Stimulated activated CD8-positive, alpha-beta memory T cell treated with anti-CD3 and anti-CD28 coated beads, Interleukin-2, amount 100 ng/mL, for 1 hour (primary cell): ENCODE results near the gene LXN.
"Not testable (repeated sequence)": the region's sequence is repeated elsewhere in the genome, so short reads cannot be mapped to it uniquely, and the experiment has no call there.

Experiments
- DNase-seq, 2 donors: peaks; one replicate each; pipeline ENCODE4 v3.0.0-alpha.2; 2020; ENCODE audit warnings: low read depth in 2 of 2

Gene LXN

GRCh38 chr3:158672215-158673176 is at the start of gene LXN:
LXN (minus strand) TSS chr3:158672648; CDS start chr3:158672478, 170 bp downstream.
- peak; percentile 29 to 50 for DNase-seq

GRCh38 chr3:158722108-158722507 is 49.7 kb upstream of the LXN start:
- no peak for DNase-seq

- DNase-seq = no peak
Measured at GRCh38 chr3:158718490-158719170, 46.2 kb upstream of the LXN start.

- no peak for DNase-seq
Measured at GRCh38 chr3:158717576-158717975, 45.1 kb upstream of the LXN start.

GRCh38 chr3:158713094-158713499 is 40.6 kb upstream of the LXN start:
- no peak for DNase-seq

- no peak for DNase-seq
Measured at GRCh38 chr3:158712443-158712842, 40.0 kb upstream of the LXN start.

GRCh38 chr3:158711886-158712285 is 39.4 kb upstream of the LXN start:
- DNase-seq = no peak

GRCh38 chr3:158710601-158711000 is 38.2 kb upstream of the LXN start:
- no peak for DNase-seq

GRCh38 chr3:158709666-158710083 is 37.2 kb upstream of the LXN start:
- DNase-seq = no peak

GRCh38 chr3:158703566-158703965 is 31.1 kb upstream of the LXN start:
- DNase-seq = no peak

- DNase-seq = no peak
Measured at GRCh38 chr3:158702815-158703481, 30.5 kb upstream of the LXN start.

- no peak for DNase-seq
Measured at GRCh38 chr3:158701420-158702065, 29.1 kb upstream of the LXN start.

- DNase-seq = no peak
Measured at GRCh38 chr3:158700559-158700958, 28.1 kb upstream of the LXN start.

- no peak for DNase-seq
Measured at GRCh38 chr3:158696618-158697017, 24.2 kb upstream of the LXN start.

- not testable (repeated sequence) for DNase-seq
Measured at GRCh38 chr3:158693866-158694456, 21.5 kb upstream of the LXN start.

- no peak for DNase-seq
Measured at GRCh38 chr3:158685159-158685558, 12.7 kb upstream of the LXN start.

- no peak for DNase-seq
Measured at GRCh38 chr3:158683230-158683962, 10.9 kb upstream of the LXN start.

- no peak for DNase-seq
Measured at GRCh38 chr3:158680861-158681260, 8.4 kb upstream of the LXN start.

- no peak for DNase-seq
Measured at GRCh38 chr3:158679547-158680000, 7.1 kb upstream of the LXN start.

- DNase-seq = no peak
Measured at GRCh38 chr3:158678687-158679086, 6.2 kb upstream of the LXN start.

- no peak for DNase-seq
Measured at GRCh38 chr3:158671821-158672214, 630 bp downstream of the LXN start.
